Motor neuron (in vitro differentiated cells): ENCODE results near the gene GIMAP1. TPM values are rescaled to one million over a fixed set of nuclear protein-coding genes. Genes with fewer than 3 reads are reported as not detected.

Source experiments
- ATAC-seq, 8 experiments: fragments of 200-7000 bp; cut with Tn5 transposase; replicated peaks in 6 of 8; 2 replicates each; pipeline ENCODE4 v1.8.0; 2021; ENCODE audit warnings: mild to moderate bottlenecking in 8 of 8, moderate library complexity in 8 of 8
- H3K27ac ChIP-seq, 2 donors: fragments of 250-450 bp; sonication (Bioruptor Pico); 2 replicates each; pipeline ENCODE4 v1.9.0; 2021; ENCODE audit warnings: antibody characterized with exemption in 2 of 2, mild to moderate bottlenecking in 2 of 2, moderate library complexity in 1 of 2
- H3K4me1 ChIP-seq, 2 donors: fragments of 250-450 bp; sonication (Bioruptor Pico); replicated peaks in 1 of 2; 2 replicates each; pipeline ENCODE4 v1.6.1; 2021; ENCODE audit warnings: antibody characterized with exemption in 2 of 2, mild to moderate bottlenecking in 2 of 2, moderate library complexity in 1 of 2
- H3K4me3 ChIP-seq, 5 donors: fragments of 250-450 bp; sonication (Bioruptor Pico); 2 replicates each; pipeline ENCODE4 v1.9.0; 2021; ENCODE audit warnings: antibody characterized with exemption in 5 of 5, mild to moderate bottlenecking in 5 of 5, moderate library complexity in 4 of 5
- WGBS, 10 experiments: fragments of 450-650 bp; shearing (Covaris generic); methylation state at CpG; one replicate each; pipeline ENCODE4 v1.0.0; 2022; 5-methylcytosine and 5-hydroxymethylcytosine counted together
- in situ Hi-C, 9 experiments: fragments of 400-800 bp; cut with MboI; loops; one replicate each; pipeline ENCODE4 v1.15.0; 2021; ENCODE audit warnings: low sequenced_read_pairs in 9 of 9, low pct_unique_long_range_greater_than_20kb in 2 of 9; ENCODE audit not compliant: unreplicated experiment in 9 of 9
- total RNA-seq, 8 experiments: library from RNA; unstranded; fragments of 300-600 nt; gene quantifications; 2 replicates each; pipeline versions ENCODE4 v1.2.3 to v1.2.4, GENCODE V29; 2022

The GIMAP1 gene
- total RNA-seq, 8 experiments from 2014 or later, result 0.04 to 0.59 (median 0.40) TPM; not detected in 4

- H3K4me1 ChIP-seq, result peaks cover 0 to 9% of the 10 kb centered on the region in 2 donors
- no peak overlapping the region for H3K27ac ChIP-seq
- 0 to 60% (median 44%) methylated on average over 1 of the region's 1 CpG; no CpG with 5 or more reads in 6 of the 10 experiments for WGBS, 10 experiments
- in situ Hi-C loops, result no loop called here
- H3K4me3 ChIP-seq, result no peak overlapping the region
- no peak for ATAC-seq
Observed at GRCh38 chr7:150731916-150732315, 15.5 kb downstream of the GIMAP1 start.

DNA sequence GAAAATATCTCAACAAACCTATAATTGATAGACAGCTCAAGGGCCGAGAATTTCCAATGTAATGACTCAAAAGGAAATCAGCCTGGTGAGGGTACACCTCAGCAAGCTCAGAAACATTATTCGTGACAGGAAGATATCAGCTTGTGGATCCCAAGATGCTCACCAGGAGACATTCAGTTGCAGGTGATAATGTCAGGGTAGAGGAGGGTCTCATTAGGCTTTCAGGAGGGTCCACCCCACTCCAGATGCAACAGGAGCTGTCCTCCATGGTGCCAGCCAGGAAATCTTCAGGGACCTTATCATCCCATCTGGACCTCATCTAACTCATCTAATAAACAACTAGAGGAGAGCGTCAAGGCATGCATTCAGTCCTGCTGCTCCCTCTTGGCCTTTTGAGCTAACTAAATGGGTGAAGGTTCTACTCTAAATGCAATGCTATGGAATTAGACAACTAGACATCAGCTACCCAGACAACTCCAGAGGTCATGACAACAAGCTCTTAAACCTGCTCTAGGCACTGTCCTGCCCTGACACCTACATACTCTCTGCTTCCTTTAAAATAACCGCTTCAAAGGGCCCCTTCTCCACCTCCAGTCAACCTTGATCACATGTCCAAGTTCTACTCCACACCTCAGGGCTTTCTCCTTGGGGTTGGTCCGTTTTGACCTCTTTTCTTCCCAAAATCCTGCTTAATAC, 16.5 kb downstream of the GIMAP1 start:
- Histone ChIP-seq H3K27ac (no peak overlapping the region), H3K4me1 (peaks cover 0 to 9% of the 10 kb centered on the region in 2 donors), H3K4me3 (no peak overlapping the region)
- ATAC-seq, result no peak
- in situ Hi-C loops, result no loop called here
- WGBS, 10 experiments, result 0 to 93% (median 66%) methylated on average over 1 to 5 of the region's 5 CpGs

- H3K4me1 ChIP-seq, result peaks cover 0 to 9% of the 10 kb centered on the region in 2 donors
- 7 to 100% (median 82%) methylated on average over 1 to 5 of the region's 5 CpGs; no CpG with 5 or more reads in 2 of the 10 experiments for WGBS, 10 experiments
- in situ Hi-C loops, result no loop called here
- no peak overlapping the region for H3K4me3 ChIP-seq
- no peak overlapping the region for H3K27ac ChIP-seq
- no peak for ATAC-seq
Observed at GRCh38 chr7:150733482-150734095, 17.2 kb downstream of the GIMAP1 start.

- Histone ChIP-seq H3K27ac (no peak overlapping the region), H3K4me3 (no peak overlapping the region), H3K4me1 (peaks cover 0 to 9% of the 10 kb centered on the region in 2 donors)
- no peak for ATAC-seq
- in situ Hi-C loops, result no loop called here
- WGBS, 10 experiments, result 57 to 100% (median 93%) methylated on average over 1 to 3 of the region's 3 CpGs; no CpG with 5 or more reads in 7 of the 10 experiments
Observed at GRCh38 chr7:150734254-150734653, 17.8 kb downstream of the GIMAP1 start.

DNA sequence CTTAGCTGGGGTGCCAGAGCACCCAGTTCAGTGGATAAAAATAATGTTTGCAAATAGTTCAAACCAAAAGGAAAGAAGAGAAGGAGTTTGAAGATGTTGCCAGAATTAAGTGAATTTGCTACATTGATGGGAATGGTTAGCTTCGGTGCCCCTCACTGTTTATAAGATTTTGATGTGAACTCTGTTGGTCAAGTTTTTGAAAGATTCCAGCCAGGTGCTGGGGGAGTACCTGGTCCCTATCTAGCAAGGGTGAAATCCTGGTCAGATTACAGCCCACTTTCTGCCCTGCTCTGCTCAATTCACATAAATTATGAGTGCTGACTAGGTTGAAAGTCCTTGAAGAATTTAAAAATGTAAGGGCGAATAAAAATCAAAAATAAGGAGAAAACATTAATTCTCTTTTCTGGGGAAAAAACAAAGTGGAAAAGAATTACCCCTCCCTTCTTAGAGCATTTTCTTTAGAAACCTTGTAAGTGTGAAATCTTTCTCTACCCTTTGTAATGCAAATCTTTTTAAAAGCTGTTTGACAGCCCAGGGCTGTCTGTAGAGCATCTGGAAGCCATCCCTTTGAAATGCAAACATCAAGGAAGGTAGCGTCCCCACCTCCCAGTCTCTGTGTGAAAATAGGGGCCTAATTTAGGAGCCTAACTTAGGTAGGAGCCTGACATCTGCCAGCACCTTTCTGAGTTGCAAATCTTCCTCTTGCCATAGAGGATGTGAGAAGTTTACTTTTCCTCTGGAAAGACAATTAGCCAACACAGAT, 19.4 kb downstream of the GIMAP1 start:
- H3K4me1 ChIP-seq, result peaks cover 0 to 9% of the 10 kb centered on the region in 2 donors
- H3K4me3 ChIP-seq, result no peak overlapping the region
- 0 to 40% (median 11%) methylated on average over 1 to 3 of the region's 3 CpGs for WGBS, 10 experiments
- in situ Hi-C loops, result no loop called here
- peak in 2 of 8 experiments; percentile 47 to 53 for ATAC-seq
- H3K27ac ChIP-seq, result no peak overlapping the region

- WGBS, 10 experiments, result 0 to 39% (median 0%) methylated on average over 1 to 4 of the region's 4 CpGs; no CpG with 5 or more reads in 7 of the 10 experiments
- Histone ChIP-seq H3K27ac (no peak overlapping the region), H3K4me3 (no peak overlapping the region), H3K4me1 (peaks cover 0 to 9% of the 10 kb centered on the region in 2 donors)
- in situ Hi-C loops, result no loop called here
- no peak for ATAC-seq
Observed at GRCh38 chr7:150736864-150737263, 20.5 kb downstream of the GIMAP1 start.

DNA sequence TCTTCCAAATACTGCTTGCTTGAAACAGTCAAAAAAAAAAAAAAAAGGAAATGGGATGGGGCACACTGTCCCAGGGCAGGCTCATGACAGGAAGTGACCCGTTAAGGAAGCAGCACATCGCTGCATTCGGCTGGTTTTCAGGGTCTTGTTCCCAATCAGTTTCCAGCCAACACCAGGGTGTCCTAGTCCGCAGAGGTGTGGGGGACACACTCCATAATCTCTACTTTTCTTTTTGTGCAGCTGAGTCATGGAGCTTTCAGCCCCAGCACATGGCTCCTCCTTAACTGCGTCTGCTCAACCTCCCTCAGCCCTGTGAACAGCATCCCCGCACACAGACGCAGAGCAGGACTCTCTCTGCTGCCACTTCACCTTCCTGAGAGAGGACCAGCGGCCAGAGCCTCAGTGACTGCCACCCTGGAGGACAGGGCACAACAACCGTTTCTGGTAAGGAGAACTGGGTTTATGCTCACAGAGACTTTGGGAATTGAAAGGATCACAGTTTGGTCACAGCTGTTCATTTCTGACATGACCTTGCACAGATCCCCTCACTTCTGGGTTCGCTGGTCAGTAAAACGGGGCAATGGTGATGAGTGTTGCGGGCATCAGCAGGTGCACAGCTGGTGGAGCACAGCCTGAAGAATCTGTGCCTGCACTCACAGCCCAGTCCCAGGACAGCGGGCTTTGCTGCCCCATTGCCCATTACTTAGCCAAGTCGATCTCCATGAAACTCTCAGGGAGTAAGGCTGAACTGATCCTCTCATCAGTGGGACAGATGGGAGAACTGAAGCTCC, 21.0 kb downstream of the GIMAP1 start, which contains the start of gene GIMAP5:
Gene GIMAP5 (plus strand): TSS at position 154 of the 791 bp plus-strand sequence. CDS start 3,467 bp downstream, outside the sequence.
- 0 to 80% (median 36%) methylated on average over 1 to 10 of the region's 14 CpGs; no CpG with 5 or more reads in 4 of the 10 experiments for WGBS, 10 experiments
- H3K4me3 ChIP-seq, result no peak within 1 kb of the TSS
- ATAC-seq, result peak in 2 of 8 experiments; percentile 59 to 63
- peaks cover 0 to 9% of the 10 kb centered on the region in 2 donors for H3K4me1 ChIP-seq
- H3K27ac ChIP-seq, result no peak within 1 kb of the TSS
- in situ Hi-C loops, result no loop called here

DNA sequence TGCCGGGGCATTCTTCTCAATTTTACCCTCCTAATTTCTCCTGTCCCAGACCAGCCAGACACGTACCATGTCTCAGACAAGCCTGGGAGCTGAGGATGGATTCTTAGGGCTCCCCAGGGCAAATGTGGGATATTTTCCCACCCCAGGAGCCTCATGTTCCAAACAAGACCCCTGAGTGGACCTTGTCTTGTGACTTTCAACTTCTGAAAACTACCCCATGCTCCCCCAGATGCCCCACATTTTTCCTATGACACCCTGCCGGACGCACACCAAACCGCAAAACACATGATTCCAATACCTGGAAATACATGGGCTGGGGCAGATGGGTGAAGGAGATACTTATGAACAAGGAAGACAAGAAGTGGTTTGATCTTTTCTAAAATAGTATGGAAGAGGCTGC, 21.7 kb downstream of the GIMAP1 start:
- no peak for ATAC-seq
- H3K27ac ChIP-seq, result no peak overlapping the region
- in situ Hi-C loops, result no loop called here
- H3K4me1 ChIP-seq, result peaks cover 0 to 9% of the 10 kb centered on the region in 2 donors
- H3K4me3 ChIP-seq, result no peak overlapping the region
- 0 to 100% (median 90%) methylated on average over 1 to 4 of the region's 5 CpGs; no CpG with 5 or more reads in 4 of the 10 experiments for WGBS, 10 experiments

- Histone ChIP-seq H3K4me1 (peaks cover 0 to 9% of the 10 kb centered on the region in 2 donors), H3K27ac (no peak overlapping the region), H3K4me3 (no peak overlapping the region)
- 25 to 94% (median 51%) methylated on average over 2 to 5 of the region's 5 CpGs; no CpG with 5 or more reads in 2 of the 10 experiments for WGBS, 10 experiments
- in situ Hi-C loops, result no loop called here
- ATAC-seq, result no peak
Observed at GRCh38 chr7:150738591-150739001, 22.2 kb downstream of the GIMAP1 start.

- H3K27ac ChIP-seq, result no peak overlapping the region
- in situ Hi-C loops, result no loop called here
- no peak overlapping the region for H3K4me3 ChIP-seq
- no peak for ATAC-seq
- H3K4me1 ChIP-seq, result peaks cover 0 to 9% of the 10 kb centered on the region in 2 donors
Observed at GRCh38 chr7:150739033-150739432, 22.6 kb downstream of the GIMAP1 start.

DNA sequence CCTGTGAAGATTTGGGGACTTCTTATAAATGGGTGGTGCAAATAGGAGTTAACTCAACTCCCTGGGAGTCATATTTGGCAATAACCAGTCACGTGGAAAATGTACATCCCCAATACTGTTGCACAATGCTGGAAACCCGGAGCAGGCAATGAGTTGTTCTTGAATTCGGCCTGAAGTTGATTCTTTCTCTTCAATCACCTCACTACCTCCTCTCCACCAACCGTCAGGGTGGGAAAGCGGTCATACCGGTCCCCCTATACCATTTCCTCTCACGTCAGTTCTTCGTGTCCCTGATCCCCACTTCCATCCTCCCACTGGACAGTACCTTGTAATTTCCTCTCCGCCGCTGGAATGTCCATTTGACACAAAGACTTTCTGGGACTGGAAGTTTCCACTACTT, 23.6 kb downstream of the GIMAP1 start:
- WGBS, 10 experiments, result 13 to 100% (median 63%) methylated on average over 2 to 10 of the region's 10 CpGs; no CpG with 5 or more reads in 2 of the 10 experiments
- in situ Hi-C loops, result no loop called here
- Histone ChIP-seq H3K4me1 (peaks cover 0 to 9% of the 10 kb centered on the region in 2 donors), H3K4me3 (no peak overlapping the region), H3K27ac (no peak overlapping the region)
- no peak for ATAC-seq

DNA sequence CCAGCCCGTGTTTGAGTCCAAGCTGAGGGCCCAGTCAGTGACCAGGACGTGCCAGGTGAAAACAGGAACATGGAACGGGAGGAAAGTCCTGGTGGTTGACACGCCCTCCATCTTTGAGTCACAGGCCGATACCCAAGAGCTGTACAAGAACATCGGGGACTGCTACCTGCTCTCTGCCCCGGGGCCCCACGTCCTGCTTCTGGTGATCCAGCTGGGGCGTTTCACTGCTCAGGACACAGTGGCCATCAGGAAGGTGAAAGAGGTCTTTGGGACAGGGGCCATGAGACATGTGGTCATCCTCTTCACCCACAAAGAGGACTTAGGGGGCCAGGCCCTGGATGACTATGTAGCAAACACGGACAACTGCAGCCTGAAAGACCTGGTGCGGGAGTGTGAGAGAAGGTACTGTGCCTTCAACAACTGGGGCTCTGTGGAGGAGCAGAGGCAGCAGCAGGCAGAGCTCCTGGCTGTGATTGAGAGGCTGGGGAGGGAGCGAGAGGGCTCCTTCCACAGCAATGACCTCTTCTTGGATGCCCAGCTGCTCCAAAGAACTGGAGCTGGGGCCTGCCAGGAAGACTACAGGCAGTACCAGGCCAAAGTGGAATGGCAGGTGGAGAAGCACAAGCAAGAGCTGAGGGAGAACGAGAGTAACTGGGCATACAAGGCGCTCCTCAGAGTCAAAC, 26.0 kb downstream of the GIMAP1 start:
- Histone ChIP-seq H3K4me3 (no peak overlapping the region), H3K4me1 (no peaks in the 10 kb centered on the region), H3K27ac (no peak overlapping the region)
- WGBS, 10 experiments, result 8 to 85% (median 64%) methylated on average over 1 to 8 of the region's 14 CpGs; no CpG with 5 or more reads in 4 of the 10 experiments
- in situ Hi-C loops, result no loop called here
- ATAC-seq, result no peak
